HEK293T (cell line): ENCODE measurements around the gene KIR2DL1.
"Not testable (repeated sequence)": the region's sequence is repeated elsewhere in the genome, so short reads cannot be mapped to it uniquely, and the experiment has no call there.

ENCODE experiments used
- FOXM1 ChIP-seq: fragments of 450-650 bp; IDR thresholded peaks from 2 replicates; pipeline ENCODE4 v1.6.1; 2017; ENCODE audit warnings: mild to moderate bottlenecking, borderline replicate concordance
- HDGF ChIP-seq: fragments of 450-650 bp; IDR thresholded peaks from 2 replicates; pipeline ENCODE4 v1.6.1; 2017; ENCODE audit warnings: antibody characterized with exemption, borderline replicate concordance
- NFRKB ChIP-seq: fragments of 450-650 bp; IDR thresholded peaks from 2 replicates; pipeline ENCODE4 v1.6.1; 2016; ENCODE audit warnings: mild to moderate bottlenecking, moderate library complexity
- SP1 ChIP-seq: fragments of 450-650 bp; IDR thresholded peaks from 2 replicates; pipeline ENCODE4 v1.6.1; 2017

GRCh38 chr19:54825326-54825725 lies 55.7 kb downstream of the KIR2DL1 start:
- TF ChIP-seq NFRKB, SP1, FOXM1, HDGF: not testable (repeated sequence)
